SK-N-SH (cell line): ENCODE measurements around the gene ABCB7.

Source experiments
- CTCF ChIP-seq: fragments of 200-600 bp; sonication (generic); IDR thresholded peaks from 2 replicates; pipeline ENCODE4 v1.6.1; 2017; ENCODE audit warnings: antibody characterized with exemption, mild to moderate bottlenecking, moderate library complexity
- EP300 ChIP-seq, 2 experiments: IDR thresholded peaks; 2 replicates each; pipeline versions ENCODE4 v1.4.0 to v1.6.1; 2012; ENCODE audit warnings: borderline replicate concordance in 1 of 2, low read depth in 1 of 2, low read length in 1 of 2
- EZH2phosphoT487 ChIP-seq: fragments of 200-600 bp; sonication (generic); IDR thresholded peaks from 2 replicates; pipeline ENCODE4 v1.6.1; 2017; ENCODE audit warnings: low read depth, mixed run types, mild to moderate bottlenecking, antibody characterized with exemption, moderate library complexity, borderline replicate concordance
- FOXJ3 ChIP-seq: sonication (generic); formaldehyde crosslinking; IDR thresholded peaks from 2 replicates; pipeline ENCODE4 v1.5.1; 2020; ENCODE audit warnings: mild to moderate bottlenecking, missing genetic modification reagents
- JUND ChIP-seq: IDR thresholded peaks from 2 replicates; pipeline ENCODE4 v1.4.0; 2012
- RAD21 ChIP-seq: IDR thresholded peaks from 2 replicates; pipeline ENCODE4 v1.6.1; 2012; ENCODE audit warnings: mild to moderate bottlenecking, low read length
- TCF12 ChIP-seq: IDR thresholded peaks from 2 replicates; pipeline ENCODE4 v1.4.0; 2012
- TEAD4 ChIP-seq: IDR thresholded peaks from 2 replicates; pipeline ENCODE4 v1.4.0; 2012; ENCODE audit warnings: mild to moderate bottlenecking, borderline replicate concordance; ENCODE audit not compliant: insufficient read depth
- TF ChIP-seq, protein P1 (sequence below): IDR thresholded peaks from 2 replicates; pipeline ENCODE4 v1.4.0; 2012; ENCODE audit warnings: low read depth
- TF ChIP-seq, protein P2 (sequence below): fragments of 150-350 bp; IDR thresholded peaks from 2 replicates; pipeline ENCODE4 v1.6.1; 2017; ENCODE audit warnings: antibody characterized with exemption, low read length, low read depth, borderline replicate concordance

DNA sequence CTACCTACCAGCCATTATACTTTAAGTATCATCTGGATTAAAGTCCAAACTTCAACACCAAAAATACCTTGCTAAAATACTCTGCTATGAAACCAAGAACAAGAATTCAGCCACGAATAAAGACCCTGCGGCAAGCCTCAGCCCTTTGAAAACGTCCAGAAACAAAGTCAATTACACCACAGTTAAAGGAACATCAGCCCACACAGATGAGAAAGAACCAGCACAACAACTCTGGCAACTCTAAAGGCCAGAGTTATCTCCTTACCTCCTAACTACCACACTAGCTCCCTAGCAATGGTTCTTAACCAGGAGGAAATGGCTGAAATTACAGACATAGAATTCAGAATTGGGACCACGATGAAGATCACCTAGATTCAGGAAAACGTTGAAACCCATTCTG, 23.4 kb downstream of the ABCB7 start:
- no peak for TF ChIP-seq JUND
- TF ChIP-seq TEAD4 = no peak
- TF ChIP-seq TCF12 = no peak
- no peak for TF ChIP-seq RAD21
- TF ChIP-seq FOXJ3 (CRISPR knock-in tag) = no peak
- no peak for TF ChIP-seq CTCF
- TF ChIP-seq, protein P1, sequence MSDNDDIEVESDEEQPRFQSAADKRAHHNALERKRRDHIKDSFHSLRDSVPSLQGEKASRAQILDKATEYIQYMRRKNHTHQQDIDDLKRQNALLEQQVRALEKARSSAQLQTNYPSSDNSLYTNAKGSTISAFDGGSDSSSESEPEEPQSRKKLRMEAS = no peak
- TF ChIP-seq EZH2phosphoT487 = no peak
- TF ChIP-seq, protein P2, sequence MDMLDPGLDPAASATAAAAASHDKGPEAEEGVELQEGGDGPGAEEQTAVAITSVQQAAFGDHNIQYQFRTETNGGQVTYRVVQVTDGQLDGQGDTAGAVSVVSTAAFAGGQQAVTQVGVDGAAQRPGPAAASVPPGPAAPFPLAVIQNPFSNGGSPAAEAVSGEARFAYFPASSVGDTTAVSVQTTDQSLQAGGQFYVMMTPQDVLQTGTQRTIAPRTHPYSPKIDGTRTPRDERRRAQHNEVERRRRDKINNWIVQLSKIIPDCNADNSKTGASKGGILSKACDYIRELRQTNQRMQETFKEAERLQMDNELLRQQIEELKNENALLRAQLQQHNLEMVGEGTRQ = no peak
- no peak for TF ChIP-seq EP300 (IDR thresholded peaks at IDR 0.05; ENCODE audit: borderline replicate concordance in 1 of 2, low read depth in 1 of 2, low read length in 1 of 2)
